ENCODE measurements around the gene DPF3. TPM values are rescaled to one million over a fixed set of nuclear protein-coding genes. Genes with fewer than 3 reads are reported as not detected.
A peak's percentile ranks its signal among the peaks of the same experiment; 100 is the strongest.

The DPF3 gene
- polyA plus RNA-seq, 1 donor from 2014 or later, result 6.0 TPM

DNA sequence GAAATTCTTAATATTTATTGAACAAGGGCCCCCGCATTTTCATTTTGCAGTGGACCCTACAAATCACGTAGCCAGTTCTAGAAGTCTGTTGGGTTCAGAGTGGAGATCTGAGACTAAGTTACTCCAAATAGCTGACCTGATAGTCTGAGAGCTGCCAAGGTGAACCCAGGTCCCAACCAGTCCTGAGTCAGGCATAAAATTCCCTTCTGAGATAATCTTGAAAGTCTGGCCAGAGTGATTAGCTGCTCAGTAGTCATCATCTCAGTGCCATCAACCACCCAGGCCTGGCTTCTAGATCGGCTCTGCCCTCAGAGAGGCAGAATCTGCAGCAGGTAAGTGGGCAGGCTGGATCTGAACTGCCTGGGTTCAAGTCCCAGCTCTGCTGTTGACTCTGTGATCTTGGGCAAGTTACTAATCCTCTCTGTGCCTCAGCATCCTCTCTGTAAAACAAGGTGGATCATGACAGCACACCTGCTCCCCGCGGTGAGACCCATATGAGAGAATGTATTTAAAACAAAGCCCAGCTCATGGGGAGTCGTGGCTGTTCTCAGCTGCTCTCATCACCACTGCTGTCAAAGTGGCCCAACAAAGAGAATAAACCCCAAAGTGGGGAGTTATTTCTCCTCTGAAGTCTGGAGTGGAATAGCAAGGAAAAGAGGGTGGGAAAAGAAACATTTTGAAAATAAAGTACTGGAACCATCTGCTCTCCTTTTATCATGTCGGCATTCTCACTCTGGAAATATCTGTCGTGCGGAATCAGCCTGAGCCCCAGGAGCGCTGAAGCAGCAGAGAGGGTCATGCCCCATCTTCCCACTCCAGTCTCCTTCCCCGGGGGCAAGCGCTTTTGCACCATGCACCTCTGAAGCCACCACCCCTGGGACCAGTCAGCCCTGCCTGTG is 193.3 kb downstream of the DPF3 start:
- H3K27ac Mint-ChIP-seq, result no peak overlapping the region
- peaks cover 6 to 15% (median 12%) of the 10 kb centered on the region in 3 donors for H3K4me1 Mint-ChIP-seq
- H3K9me3 Mint-ChIP-seq, result peaks cover 0 to 2% (median 1%) of the 10 kb centered on the region in 3 donors
- H3K4me3 Mint-ChIP-seq, result no peak overlapping the region
- H3K27me3 Mint-ChIP-seq, result no peaks in the 10 kb centered on the region
- peaks cover 21% of the 10 kb centered on the region for H3K36me3 Mint-ChIP-seq

DNA sequence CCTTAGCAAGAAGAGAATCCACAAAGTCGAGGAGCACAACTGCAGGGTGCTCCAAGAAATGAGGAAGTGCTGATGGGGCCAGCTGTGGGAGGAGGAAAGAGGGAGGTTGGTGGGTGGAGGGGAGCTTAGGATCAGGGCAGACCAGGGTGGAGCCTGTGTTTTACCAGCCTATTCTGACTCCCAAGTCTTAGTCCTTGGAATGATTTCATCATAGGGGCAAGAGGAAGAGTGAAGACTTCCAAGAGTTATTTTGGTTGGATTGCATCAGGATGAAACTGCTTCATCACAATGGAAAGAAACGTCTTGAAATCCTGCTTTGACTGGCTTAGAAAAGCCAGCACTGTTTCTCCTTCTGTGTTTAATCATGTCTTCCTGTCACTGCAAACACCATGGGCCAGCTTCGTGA is 194.0 kb downstream of the DPF3 start:
- H3K4me1 Mint-ChIP-seq, result peaks cover 6 to 15% (median 12%) of the 10 kb centered on the region in 3 donors
- H3K27ac Mint-ChIP-seq, result no peak overlapping the region
- H3K36me3 Mint-ChIP-seq, result peaks cover 21% of the 10 kb centered on the region
- H3K9me3 Mint-ChIP-seq, result peaks cover 0 to 2% (median 1%) of the 10 kb centered on the region in 3 donors
- H3K4me3 Mint-ChIP-seq, result peak overlapping the region in 1 of 4 donors; percentile 86
- H3K27me3 Mint-ChIP-seq, result no peaks in the 10 kb centered on the region

DNA sequence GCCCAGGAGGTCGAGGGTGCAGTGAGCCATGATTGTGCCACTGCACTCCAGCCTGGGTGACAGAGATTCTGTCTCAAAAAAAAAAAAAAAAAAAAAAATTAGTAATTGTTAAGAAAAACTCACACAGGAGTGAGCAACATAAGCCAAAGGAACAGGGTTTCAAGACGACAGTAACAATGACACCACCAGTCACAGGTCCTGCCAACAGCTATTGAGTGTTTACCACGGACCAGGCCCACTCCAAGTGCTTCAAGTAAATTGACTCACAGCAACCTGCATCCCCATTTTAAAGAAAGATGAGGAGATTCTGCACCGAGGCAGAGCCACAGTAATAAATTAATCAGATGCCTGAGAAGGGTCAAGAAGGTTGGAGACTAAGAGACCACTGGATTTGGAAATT is 194.5 kb downstream of the DPF3 start:
- Mint-ChIP-seq H3K4me3 (peak overlapping the region in 1 of 4 donors; percentile 86), H3K27ac (no peak overlapping the region), H3K27me3 (no peaks in the 10 kb centered on the region), H3K36me3 (peaks cover 17% of the 10 kb centered on the region), H3K4me1 (peaks cover 6 to 15% (median 8%) of the 10 kb centered on the region in 3 donors), H3K9me3 (peaks cover 0 to 2% (median 1%) of the 10 kb centered on the region in 3 donors)

DNA sequence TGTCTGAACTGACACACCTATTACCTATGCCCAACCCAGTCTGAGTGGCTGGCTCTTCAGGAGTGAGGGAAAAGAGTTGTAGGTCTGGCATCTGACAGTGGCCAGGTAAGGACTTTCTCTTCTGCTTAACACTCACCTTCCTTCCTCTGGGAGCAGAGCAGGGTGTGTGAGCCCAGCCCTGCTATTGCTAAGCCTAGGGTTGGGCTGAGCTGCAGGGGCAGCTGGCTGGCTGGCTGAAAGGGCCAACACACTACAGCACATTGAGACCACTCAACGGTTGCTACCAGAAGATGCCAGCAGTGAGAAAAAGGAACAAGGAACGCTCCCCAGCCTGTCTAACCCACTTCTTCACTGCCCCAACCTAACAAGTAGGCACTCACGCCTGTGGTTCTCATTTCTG is 201.2 kb downstream of the DPF3 start:
- Mint-ChIP-seq H3K4me3 (peak overlapping the region in 1 of 4 donors; percentile 52), H3K9me3 (peaks cover 0 to 2% (median 0%) of the 10 kb centered on the region in 3 donors), H3K27me3 (no peaks in the 10 kb centered on the region), H3K4me1 (peaks cover 0 to 4% (median 0%) of the 10 kb centered on the region in 3 donors), H3K36me3 (peaks cover 23% of the 10 kb centered on the region), H3K27ac (no peak overlapping the region)

DNA sequence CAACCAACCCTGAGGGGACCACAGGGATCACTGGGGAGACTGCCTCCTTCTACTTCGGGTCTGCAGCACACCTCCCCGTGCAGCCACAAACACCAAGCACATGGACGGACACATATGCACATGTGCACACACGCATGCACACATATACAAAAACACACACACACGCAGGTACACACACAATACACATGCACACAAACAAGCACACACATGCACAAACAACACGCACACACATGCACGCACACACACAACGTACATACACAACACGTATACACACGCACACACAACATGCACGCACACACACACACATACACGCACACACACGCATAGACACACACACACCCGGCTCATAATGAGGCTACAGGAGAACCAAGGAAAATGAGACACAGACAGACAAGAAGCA is 203.6 kb downstream of the DPF3 start:
- Mint-ChIP-seq H3K4me1 (peaks cover 0 to 4% (median 0%) of the 10 kb centered on the region in 3 donors), H3K36me3 (peaks cover 19% of the 10 kb centered on the region), H3K27me3 (no peaks in the 10 kb centered on the region), H3K27ac (no peak overlapping the region), H3K9me3 (peaks cover 0 to 2% (median 2%) of the 10 kb centered on the region in 3 donors), H3K4me3 (no peak overlapping the region)

DNA sequence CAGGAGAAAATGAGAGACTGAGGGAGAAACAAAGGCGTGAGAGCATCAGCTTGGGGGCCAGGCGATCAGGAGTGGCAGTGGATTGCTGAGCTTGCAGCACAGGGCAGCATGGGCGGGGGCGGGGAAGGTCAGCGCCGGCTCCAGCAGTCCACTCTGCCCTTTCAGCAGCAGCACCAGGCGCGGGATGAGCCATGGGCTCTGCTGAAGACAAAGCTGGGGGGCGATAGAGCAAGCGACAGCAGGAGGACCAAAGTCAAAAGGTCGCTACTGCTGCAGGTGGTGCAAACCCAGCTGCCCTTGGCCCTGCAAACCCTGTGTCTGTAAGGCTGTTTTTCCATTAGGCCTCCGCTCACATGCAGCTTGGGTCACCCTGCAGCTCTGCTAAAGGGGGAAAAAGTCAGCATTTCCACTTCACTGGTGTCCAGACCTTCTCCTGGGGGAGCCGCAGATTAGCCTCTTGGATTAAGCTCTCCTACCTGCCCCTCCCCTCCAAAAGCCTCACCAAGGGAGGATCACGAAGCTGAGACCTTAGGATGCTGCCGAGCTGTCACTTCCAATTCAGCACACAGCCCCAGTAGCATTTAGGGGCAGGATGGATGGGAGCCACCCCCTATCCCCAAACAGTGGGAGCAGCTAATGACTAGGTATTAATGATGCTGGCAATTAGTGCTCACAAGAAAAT is 204.8 kb downstream of the DPF3 start:
- Mint-ChIP-seq H3K4me3 (no peak overlapping the region), H3K27me3 (no peaks in the 10 kb centered on the region), H3K36me3 (peaks cover 23% of the 10 kb centered on the region), H3K9me3 (peaks cover 0 to 8% (median 2%) of the 10 kb centered on the region in 3 donors), H3K27ac (no peak overlapping the region), H3K4me1 (peaks cover 0 to 4% (median 0%) of the 10 kb centered on the region in 3 donors)

DNA sequence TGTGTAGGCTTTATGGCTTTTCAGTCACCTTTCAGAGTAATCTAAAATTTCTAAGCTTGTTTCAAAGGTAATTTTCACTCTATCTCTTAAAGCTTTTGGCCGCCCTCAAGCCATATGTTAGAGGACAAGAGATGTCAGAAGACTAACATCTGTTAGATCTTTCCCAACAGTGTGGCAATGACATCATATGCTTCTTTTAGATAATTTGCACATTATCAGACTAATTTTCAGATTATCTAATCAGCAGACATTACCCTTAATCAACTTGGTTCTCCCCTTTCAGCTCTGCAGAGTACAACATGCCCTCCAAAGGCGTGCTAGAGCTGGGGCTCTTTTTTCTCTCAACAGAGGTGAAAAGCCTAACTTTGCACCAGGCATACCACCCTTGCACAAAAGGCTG is 207.1 kb downstream of the DPF3 start:
- Mint-ChIP-seq H3K27ac (no peak overlapping the region), H3K4me3 (no peak overlapping the region), H3K27me3 (peaks cover 1% of the 10 kb centered on the region), H3K36me3 (peaks cover 17% of the 10 kb centered on the region), H3K9me3 (peaks cover 0 to 8% (median 4%) of the 10 kb centered on the region in 3 donors), H3K4me1 (peaks cover 0 to 2% (median 0%) of the 10 kb centered on the region in 3 donors)

DNA sequence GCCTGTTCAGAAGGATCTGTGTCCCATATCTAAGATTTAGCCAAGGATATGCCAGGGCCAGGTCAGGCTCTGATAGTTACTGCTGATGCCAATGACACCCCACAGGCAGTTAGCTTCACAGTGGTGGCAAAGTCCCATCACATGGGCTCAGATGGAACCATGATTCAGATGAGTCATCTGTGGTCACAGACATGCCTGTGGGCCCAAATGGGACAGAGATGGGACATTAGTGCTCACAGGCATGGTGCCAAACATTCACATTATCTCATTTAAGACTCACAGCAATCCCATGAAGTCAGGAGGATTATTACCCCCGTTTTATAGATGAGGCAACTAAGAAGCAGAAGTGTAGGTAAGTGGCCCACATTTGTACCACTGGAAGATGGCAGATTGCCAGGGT is 207.8 kb downstream of the DPF3 start:
- Mint-ChIP-seq H3K4me3 (no peak overlapping the region), H3K27ac (no peak overlapping the region), H3K36me3 (peaks cover 16% of the 10 kb centered on the region), H3K4me1 (peaks cover 0 to 2% (median 2%) of the 10 kb centered on the region in 3 donors), H3K27me3 (peaks cover 1% of the 10 kb centered on the region), H3K9me3 (peaks cover 0 to 8% (median 4%) of the 10 kb centered on the region in 3 donors)

DNA sequence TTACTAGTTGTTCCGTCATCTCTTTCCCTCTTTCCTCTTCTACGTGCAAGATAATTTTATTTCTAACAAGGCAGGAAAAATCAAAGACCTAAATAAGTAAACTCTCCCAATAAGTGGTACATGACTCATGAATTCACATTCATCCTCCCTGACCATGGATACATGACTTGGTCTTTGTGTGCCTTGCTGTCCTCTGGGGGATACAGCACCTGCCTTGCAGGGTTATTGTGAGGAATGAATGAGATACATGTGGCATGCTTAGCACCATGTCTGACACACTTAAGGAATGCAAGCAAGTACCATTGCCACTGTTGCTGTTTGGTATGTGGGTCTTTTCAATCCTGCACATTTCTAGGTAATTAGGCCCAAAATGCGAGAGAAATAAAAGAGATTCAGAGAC is 208.4 kb downstream of the DPF3 start:
- Mint-ChIP-seq H3K36me3 (peaks cover 14% of the 10 kb centered on the region), H3K27ac (no peak overlapping the region), H3K4me1 (peaks cover 0 to 5% (median 2%) of the 10 kb centered on the region in 3 donors), H3K4me3 (peak overlapping the region in 1 of 4 donors; percentile 30), H3K27me3 (peaks cover 1% of the 10 kb centered on the region), H3K9me3 (peaks cover 0 to 8% (median 4%) of the 10 kb centered on the region in 3 donors)

DNA sequence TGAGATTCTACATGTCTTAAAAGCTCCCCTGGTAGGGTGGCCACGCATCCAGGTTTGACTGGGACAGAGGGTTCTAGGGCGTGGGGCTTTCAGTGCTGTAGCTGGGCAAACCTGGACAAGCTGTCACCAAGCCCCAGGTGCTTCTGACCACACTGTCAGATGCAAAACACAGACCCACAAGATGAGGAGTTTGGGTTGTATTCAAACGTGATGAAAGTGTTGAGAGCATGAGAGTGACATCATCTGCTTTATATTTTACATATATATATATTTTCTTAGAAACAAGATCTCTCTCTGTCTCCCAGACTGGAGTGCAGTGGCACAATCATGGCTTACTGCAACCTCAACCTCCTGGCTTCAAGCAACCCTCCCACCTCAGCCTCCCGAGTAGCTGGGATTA is 210.1 kb downstream of the DPF3 start:
- H3K4me1 Mint-ChIP-seq, result peaks cover 0 to 5% (median 2%) of the 10 kb centered on the region in 3 donors
- peaks cover 14% of the 10 kb centered on the region for H3K36me3 Mint-ChIP-seq
- H3K9me3 Mint-ChIP-seq, result peaks cover 0 to 8% (median 4%) of the 10 kb centered on the region in 3 donors
- no peak overlapping the region for H3K4me3 Mint-ChIP-seq
- H3K27me3 Mint-ChIP-seq, result peaks cover 1% of the 10 kb centered on the region
- no peak overlapping the region for H3K27ac Mint-ChIP-seq

DNA sequence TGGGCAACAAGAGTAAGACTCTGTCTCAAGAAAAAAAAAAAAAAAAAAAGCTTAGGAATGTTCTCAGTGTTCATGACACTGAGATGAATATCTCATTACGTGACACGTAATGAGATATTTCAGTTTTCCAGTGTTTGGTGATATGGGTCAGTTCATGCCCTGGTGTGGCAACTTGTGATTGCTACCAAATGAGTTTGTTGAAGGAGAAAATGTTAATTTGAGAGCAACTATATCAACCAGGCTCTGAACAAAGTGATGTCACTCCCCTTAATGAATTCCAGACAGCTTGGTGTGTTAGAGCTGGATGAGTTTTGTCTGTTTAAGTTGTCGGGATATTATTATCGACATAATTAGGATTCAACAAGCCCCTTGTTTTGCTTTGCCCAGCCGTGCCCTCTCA is 211.7 kb downstream of the DPF3 start:
- Mint-ChIP-seq H3K27me3 (peaks cover 1% of the 10 kb centered on the region), H3K4me1 (peaks cover 5 to 14% (median 8%) of the 10 kb centered on the region in 3 donors), H3K9me3 (peaks cover 0 to 8% (median 2%) of the 10 kb centered on the region in 3 donors), H3K27ac (peak overlapping the region in 1 of 3 donors; percentile 95), H3K4me3 (no peak overlapping the region), H3K36me3 (peaks cover 15% of the 10 kb centered on the region)

DNA sequence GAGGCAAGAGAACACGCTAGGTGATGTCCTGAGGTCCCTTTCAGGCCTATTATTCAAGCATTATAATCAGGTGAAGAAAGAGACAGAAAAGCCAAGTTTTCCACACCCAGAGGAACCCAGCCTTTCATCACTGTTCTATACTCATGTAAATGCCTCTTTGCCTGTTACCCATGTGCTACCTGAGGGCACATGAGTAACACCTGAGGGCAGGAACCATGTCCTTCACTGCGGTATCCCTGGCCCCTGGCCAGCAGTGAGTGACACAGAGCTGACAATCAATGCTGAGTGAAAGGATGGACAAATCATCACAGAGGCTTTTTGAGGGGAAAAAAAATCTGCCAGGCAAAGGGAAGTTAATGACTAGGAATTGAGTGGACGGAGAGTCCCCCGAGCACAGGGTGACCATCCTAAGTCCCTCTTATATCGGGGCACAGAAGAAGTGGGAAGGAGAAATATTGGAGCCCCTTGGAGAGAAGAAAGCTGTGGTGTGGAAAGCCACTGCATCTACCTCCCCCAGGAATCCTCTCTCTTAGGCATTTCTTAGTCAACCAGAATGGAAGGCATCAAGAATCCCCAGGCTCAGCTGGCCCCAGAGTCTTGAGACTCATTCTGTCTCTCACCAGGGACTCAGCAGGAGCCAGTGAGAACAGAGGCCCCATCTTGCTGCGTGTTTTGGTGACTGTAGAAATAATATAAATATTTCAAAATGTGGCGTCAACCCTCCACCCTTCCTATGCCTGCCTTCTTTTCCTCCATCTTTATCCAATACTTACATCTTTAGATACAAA is 212.9 kb downstream of the DPF3 start:
- H3K36me3 Mint-ChIP-seq, result peaks cover 18% of the 10 kb centered on the region
- peaks cover 0 to 8% (median 2%) of the 10 kb centered on the region in 3 donors for H3K9me3 Mint-ChIP-seq
- no peak overlapping the region for H3K4me3 Mint-ChIP-seq
- peak overlapping the region in 1 of 3 donors; percentile 29 for H3K27ac Mint-ChIP-seq
- peaks cover 5 to 15% (median 14%) of the 10 kb centered on the region in 3 donors for H3K4me1 Mint-ChIP-seq
- peaks cover 1% of the 10 kb centered on the region for H3K27me3 Mint-ChIP-seq

DNA sequence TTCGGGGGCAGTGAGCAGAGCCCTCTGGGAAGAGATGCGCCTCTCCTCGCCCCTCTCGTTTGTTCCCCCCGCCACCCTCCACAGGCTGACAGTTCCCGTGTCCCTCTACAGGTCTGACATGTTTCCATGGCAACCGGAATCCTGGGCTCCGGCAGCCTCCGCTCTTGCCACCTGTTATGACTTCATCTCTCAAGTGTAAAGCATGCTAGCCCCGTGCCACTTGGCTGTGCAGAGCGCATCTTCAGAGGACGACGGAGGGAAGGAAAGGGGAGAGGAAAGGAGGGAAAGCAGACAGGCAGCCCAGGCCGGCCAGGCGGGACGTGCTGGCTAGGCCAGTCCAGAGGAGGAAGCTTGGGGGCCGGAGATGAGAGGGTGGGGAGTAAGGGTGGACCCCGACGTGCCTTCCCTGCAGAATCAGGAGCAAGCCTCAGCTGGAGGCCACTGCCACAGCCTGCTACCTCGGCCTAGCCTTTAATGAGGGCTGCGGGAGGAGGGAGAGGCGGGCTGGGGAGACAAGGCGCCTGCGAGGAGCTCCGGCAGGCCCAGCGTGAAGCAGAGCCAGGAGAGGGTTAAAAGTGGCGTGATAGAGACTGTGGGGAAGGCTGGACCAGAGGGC is 214.3 kb downstream of the DPF3 start:
- Mint-ChIP-seq H3K36me3 (peaks cover 12% of the 10 kb centered on the region), H3K9me3 (peaks cover 0 to 2% (median 0%) of the 10 kb centered on the region in 3 donors), H3K4me3 (no peak overlapping the region), H3K4me1 (peaks cover 12 to 29% (median 26%) of the 10 kb centered on the region in 3 donors), H3K27ac (no peak overlapping the region), H3K27me3 (peaks cover 1% of the 10 kb centered on the region)

DNA sequence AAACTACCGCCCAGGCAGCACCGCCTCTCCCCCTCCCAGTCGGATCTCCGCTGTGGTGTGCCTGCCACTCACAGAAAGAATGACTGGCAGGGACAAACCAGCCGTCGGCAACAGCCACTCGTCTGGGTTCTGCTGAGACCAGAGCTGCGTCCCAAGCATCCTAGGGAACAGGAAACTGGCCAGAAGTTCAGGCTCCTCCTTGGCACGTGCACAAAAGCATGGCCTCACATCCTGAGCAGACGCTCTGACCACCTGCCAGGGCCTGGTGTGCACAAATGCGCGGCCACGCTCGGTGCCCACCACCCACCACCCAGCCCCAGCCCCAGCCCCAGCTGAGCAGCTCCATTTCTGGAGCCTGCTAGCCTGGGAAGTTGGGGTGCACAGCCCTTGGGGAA is 214.8 kb downstream of the DPF3 start:
- H3K4me1 Mint-ChIP-seq, result peaks cover 16 to 30% (median 26%) of the 10 kb centered on the region in 3 donors
- no peak overlapping the region for H3K4me3 Mint-ChIP-seq
- peaks cover 12% of the 10 kb centered on the region for H3K36me3 Mint-ChIP-seq
- no peak overlapping the region for H3K27ac Mint-ChIP-seq
- H3K9me3 Mint-ChIP-seq, result peaks cover 0 to 2% (median 0%) of the 10 kb centered on the region in 3 donors
- peaks cover 1% of the 10 kb centered on the region for H3K27me3 Mint-ChIP-seq
